Spleen (tissue), 7 donors: ENCODE results near the gene PITRM1.

Experiments
- CTCF ChIP-seq, 11 experiments: fragments of 200-600 bp in 7 of 11; fragments of 450-650 bp in 4 of 11; sonication (generic) in 4 of 11; IDR thresholded peaks in 8 of 11; conservative IDR thresholded peaks in 3 of 11; 1 replicate in 7 of 11; 2 replicates in 4 of 11; pipeline versions ENCODE4 v1.4.0 to v1.8.0; 2016 to 2021; ENCODE audit warnings: antibody characterized with exemption in 11 of 11, inconsistent platforms in 4 of 11, mild to moderate bottlenecking in 1 of 11
- POLR2A ChIP-seq, 3 donors: fragments of 450-650 bp; IDR thresholded peaks; one replicate each; pipeline ENCODE4 v1.5.1; 2017; ENCODE audit warnings: antibody characterized with exemption in 3 of 3, mild to moderate bottlenecking in 1 of 3
- POLR2AphosphoS5 ChIP-seq, 3 donors: sonication (generic); formaldehyde crosslinking; IDR thresholded peaks; one replicate each; pipeline ENCODE4 v1.5.1; 2017; ENCODE audit warnings: antibody characterized with exemption in 3 of 3
- donor health status: DM: no; HTN: no; CAD: no; lungs with moderate emphysema.
- donor health status: DM: no; HTN: no; CAD: no.
- donor health status: DM: no; HTN: no; CAD: no.

GRCh38 chr10:3217301-3217700, 44.7 kb upstream of the PITRM1 start:
- TF ChIP-seq CTCF (IDR thresholded peaks at IDR 0.05 in 8 of 11, conservative IDR thresholded peaks at IDR 0.05 in 3 of 11) (no peak), POLR2A (IDR thresholded peaks at IDR 0.05) (no peak), POLR2AphosphoS5 (IDR thresholded peaks at IDR 0.05) (no peak)
